Osteocyte (in vitro differentiated cells): ENCODE data around the gene USP10. TPM values are rescaled to one million over a fixed set of nuclear protein-coding genes. Genes with fewer than 3 reads are reported as not detected.
A peak's percentile ranks its signal among the peaks of the same experiment; 100 is the strongest.
"Not testable (repeated sequence)": the region's sequence is repeated elsewhere in the genome, so short reads cannot be mapped to it uniquely, and the experiment has no call there.

ENCODE experiments used
- DNase-seq: peaks from one replicate; pipeline ENCODE4 v3.0.0; 2021; ENCODE audit warnings: mixed read lengths; ENCODE audit not compliant: unreplicated experiment; ENCODE audit errors: extremely low spot score
- H3K27ac Mint-ChIP-seq: one replicate; pipeline ENCODE4 v1.8.0; 2021; ENCODE audit warnings: mild to moderate bottlenecking, mixed read lengths; ENCODE audit not compliant: unreplicated experiment
- H3K27me3 Mint-ChIP-seq: one replicate; pipeline ENCODE4 v1.8.0; 2021; ENCODE audit warnings: mixed read lengths; ENCODE audit not compliant: unreplicated experiment
- H3K36me3 Mint-ChIP-seq: one replicate; pipeline ENCODE4 v1.8.0; 2021; ENCODE audit warnings: mixed read lengths; ENCODE audit not compliant: unreplicated experiment
- H3K4me1 Mint-ChIP-seq: one replicate; pipeline ENCODE4 v1.8.0; 2021; ENCODE audit warnings: mixed read lengths; ENCODE audit not compliant: unreplicated experiment
- H3K4me3 Mint-ChIP-seq: one replicate; pipeline ENCODE4 v1.8.0; 2021; ENCODE audit warnings: mild to moderate bottlenecking, moderate library complexity, mixed read lengths; ENCODE audit not compliant: unreplicated experiment
- H3K9me3 Mint-ChIP-seq: one replicate; pipeline ENCODE4 v1.8.0; 2021; ENCODE audit warnings: mixed read lengths; ENCODE audit not compliant: unreplicated experiment
- CTCF ChIP-seq: fragments of 200-600 bp; sonication (generic); IDR thresholded peaks from 2 replicates; pipeline ENCODE4 v1.5.0; 2021; ENCODE audit warnings: antibody characterized with exemption, mild to moderate bottlenecking, moderate library complexity
- total RNA-seq: library from RNA; stranded (reverse); gene quantifications from 2 replicates; pipeline ENCODE4 v1.2.1, GENCODE V29; 2021

USP10 gene
- total RNA-seq, 1 donor from 2014 or later: 46.3 TPM

- DNase-seq: no peak
- Mint-ChIP-seq H3K4me3 (no peak overlapping the region), H3K9me3 (no peaks in the 10 kb centered on the region), H3K36me3 (peaks cover 3% of the 10 kb centered on the region), H3K27me3 (no peaks in the 10 kb centered on the region), H3K4me1 (peaks cover 37% of the 10 kb centered on the region), H3K27ac (no peak overlapping the region)
- peak; percentile 35 for TF ChIP-seq CTCF
Observed at GRCh38 chr16:84746875-84747274, 47.1 kb downstream of the USP10 start.

GRCh38 chr16:84748247-84748646, 48.4 kb downstream of the USP10 start:
- not testable (repeated sequence) for DNase-seq, H3K27ac Mint-ChIP-seq, H3K36me3 Mint-ChIP-seq, H3K4me3 Mint-ChIP-seq, H3K9me3 Mint-ChIP-seq, H3K27me3 Mint-ChIP-seq
- peaks cover 42% of the 10 kb centered on the region for H3K4me1 Mint-ChIP-seq

- no peak for DNase-seq
- TF ChIP-seq CTCF: no peak
- Mint-ChIP-seq H3K27me3 (no peaks in the 10 kb centered on the region), H3K4me3 (no peak overlapping the region), H3K36me3 (peaks cover 5% of the 10 kb centered on the region), H3K9me3 (no peaks in the 10 kb centered on the region), H3K27ac (peak overlapping the region; percentile 92), H3K4me1 (peaks cover 42% of the 10 kb centered on the region)
Observed at GRCh38 chr16:84749072-84749471, 49.3 kb downstream of the USP10 start.

GRCh38 chr16:84749815-84750214, 50.0 kb downstream of the USP10 start:
- Mint-ChIP-seq H3K9me3 (no peaks in the 10 kb centered on the region), H3K27me3 (no peaks in the 10 kb centered on the region), H3K36me3 (peaks cover 5% of the 10 kb centered on the region), H3K27ac (peak overlapping the region; percentile 92), H3K4me1 (peaks cover 49% of the 10 kb centered on the region), H3K4me3 (peak overlapping the region; percentile 32)
- TF ChIP-seq CTCF: no peak
- no peak for DNase-seq

- no peaks in the 10 kb centered on the region for H3K9me3 Mint-ChIP-seq
- peaks cover 4% of the 10 kb centered on the region for H3K36me3 Mint-ChIP-seq
- peak overlapping the region; percentile 92 for H3K27ac Mint-ChIP-seq
- TF ChIP-seq CTCF: no peak
- no peak overlapping the region for H3K4me3 Mint-ChIP-seq
- H3K27me3 Mint-ChIP-seq: no peaks in the 10 kb centered on the region
- DNase-seq: no peak
- peaks cover 55% of the 10 kb centered on the region for H3K4me1 Mint-ChIP-seq
Observed at GRCh38 chr16:84750575-84750974, 50.8 kb downstream of the USP10 start.

GRCh38 chr16:84751241-84751640, 51.4 kb downstream of the USP10 start:
- H3K4me1 Mint-ChIP-seq: peaks cover 55% of the 10 kb centered on the region
- H3K27ac Mint-ChIP-seq: peak overlapping the region; percentile 92
- no peak for TF ChIP-seq CTCF
- no peak overlapping the region for H3K4me3 Mint-ChIP-seq
- DNase-seq: no peak
- H3K36me3 Mint-ChIP-seq: peaks cover 4% of the 10 kb centered on the region
- no peaks in the 10 kb centered on the region for H3K9me3 Mint-ChIP-seq
- H3K27me3 Mint-ChIP-seq: no peaks in the 10 kb centered on the region
